ENCODE data around the gene GSG1L. TPM values are rescaled to one million over a fixed set of nuclear protein-coding genes. Genes with fewer than 3 reads are reported as not detected.

GSG1L gene
- total and polyA plus RNA-seq, 4 donors, result not detected

DNA sequence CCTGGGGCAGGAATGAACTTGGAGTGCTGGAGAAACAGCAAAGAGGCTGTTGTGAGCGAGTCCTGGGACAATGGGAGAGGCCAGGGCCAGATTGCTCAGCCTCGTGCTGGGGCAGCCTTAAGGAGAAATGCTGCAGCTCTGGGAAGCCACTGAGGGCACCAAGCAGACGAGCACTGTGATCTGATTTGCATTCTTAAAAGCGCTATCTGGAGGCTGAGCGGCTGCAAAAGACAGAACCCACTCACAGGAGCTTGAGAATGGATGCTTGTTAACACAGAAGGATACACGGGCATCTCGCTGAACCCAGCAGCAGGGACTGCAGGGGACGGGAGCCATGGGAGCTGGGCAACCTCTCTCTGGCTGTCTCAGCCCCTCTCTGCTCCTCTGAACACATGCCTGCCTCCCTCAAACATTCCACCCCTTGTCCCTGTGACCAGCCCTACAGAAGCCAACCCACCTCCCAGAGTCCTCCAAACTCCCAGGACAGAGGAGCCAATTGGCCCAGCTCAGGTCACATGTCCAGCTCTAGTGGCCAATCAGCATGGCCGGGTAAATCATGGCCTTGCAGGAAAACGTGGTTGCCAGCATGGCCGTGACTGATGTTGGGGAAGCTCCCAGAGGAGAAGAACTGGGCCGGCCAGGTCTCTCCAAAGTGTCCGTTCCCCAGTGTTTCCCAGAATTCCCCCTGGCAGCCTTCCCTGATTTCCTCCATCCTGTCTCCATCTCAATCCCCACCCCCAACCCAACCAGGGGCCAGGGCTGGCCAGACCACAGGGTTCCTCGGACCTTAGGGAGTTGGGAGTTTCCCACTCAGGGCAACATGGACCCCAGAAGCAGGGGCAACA is 60.3 kb downstream of the GSG1L start:
- no peak overlapping the region for H3K9ac ChIP-seq (ENCODE audit: low read depth in 1 of 2, low read length in 2 of 2)
- DNase-seq (ENCODE audit: low spot score), result no peak
- H3K27me3 ChIP-seq (ENCODE audit: control insufficient read depth in 4 of 4, insufficient read depth in 4 of 4, low read length in 3 of 4), result peaks cover 0 to 3% (median 0%) of the 10 kb centered on the region in 4 donors
- H3K9me3 ChIP-seq (ENCODE audit: control insufficient read depth in 4 of 4, low read length in 3 of 4), result no peaks in the 10 kb centered on the region
- no peak overlapping the region for H3K27ac ChIP-seq (ENCODE audit: low read depth in 1 of 2, low read length in 2 of 2)
- 69% methylated on average over 14 of the region's 14 CpGs for WGBS
- no peaks in the 10 kb centered on the region for H3K4me1 ChIP-seq (ENCODE audit: control insufficient read depth in 4 of 4, insufficient read depth in 4 of 4, low read length in 3 of 4)
- TF ChIP-seq SP1 (IDR thresholded peaks at IDR 0.05) (no peak), HNF4G (IDR thresholded peaks at IDR 0.05) (no peak), JUND (IDR thresholded peaks at IDR 0.05) (no peak), EGR1 (IDR thresholded peaks at IDR 0.05; ENCODE audit: low read depth in 2 of 2) (no peak), RXRA (IDR thresholded peaks at IDR 0.05) (no peak), YY1 (IDR thresholded peaks at IDR 0.05) (no peak), NR2F2 (IDR thresholded peaks at IDR 0.05) (no peak), RAD21 (IDR thresholded peaks at IDR 0.05) (no peak), GABPA (IDR thresholded peaks at IDR 0.05 in 1 of 2, conservative IDR thresholded peaks at IDR 0.05 in 1 of 2) (no peak)
- TF ChIP-seq, protein P1, sequence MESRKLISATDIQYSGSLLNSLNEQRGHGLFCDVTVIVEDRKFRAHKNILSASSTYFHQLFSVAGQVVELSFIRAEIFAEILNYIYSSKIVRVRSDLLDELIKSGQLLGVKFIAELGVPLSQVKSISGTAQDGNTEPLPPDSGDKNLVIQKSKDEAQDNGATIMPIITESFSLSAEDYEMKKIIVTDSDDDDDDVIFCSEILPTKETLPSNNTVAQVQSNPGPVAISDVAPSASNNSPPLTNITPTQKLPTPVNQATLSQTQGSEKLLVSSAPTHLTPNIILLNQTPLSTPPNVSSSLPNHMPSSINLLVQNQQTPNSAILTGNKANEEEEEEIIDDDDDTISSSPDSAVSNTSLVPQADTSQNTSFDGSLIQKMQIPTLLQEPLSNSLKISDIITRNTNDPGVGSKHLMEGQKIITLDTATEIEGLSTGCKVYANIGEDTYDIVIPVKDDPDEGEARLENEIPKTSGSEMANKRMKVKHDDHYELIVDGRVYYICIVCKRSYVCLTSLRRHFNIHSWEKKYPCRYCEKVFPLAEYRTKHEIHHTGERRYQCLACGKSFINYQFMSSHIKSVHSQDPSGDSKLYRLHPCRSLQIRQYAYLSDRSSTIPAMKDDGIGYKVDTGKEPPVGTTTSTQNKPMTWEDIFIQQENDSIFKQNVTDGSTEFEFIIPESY (IDR thresholded peaks at IDR 0.05), result no peak
- no peak overlapping the region for H3K4me3 ChIP-seq (ENCODE audit: low read depth in 1 of 3, low read length in 3 of 3)
- H3K36me3 ChIP-seq (ENCODE audit: control insufficient read depth in 4 of 4, insufficient read depth in 3 of 4, low read depth in 1 of 4, low read length in 3 of 4), result no peaks in the 10 kb centered on the region

DNA sequence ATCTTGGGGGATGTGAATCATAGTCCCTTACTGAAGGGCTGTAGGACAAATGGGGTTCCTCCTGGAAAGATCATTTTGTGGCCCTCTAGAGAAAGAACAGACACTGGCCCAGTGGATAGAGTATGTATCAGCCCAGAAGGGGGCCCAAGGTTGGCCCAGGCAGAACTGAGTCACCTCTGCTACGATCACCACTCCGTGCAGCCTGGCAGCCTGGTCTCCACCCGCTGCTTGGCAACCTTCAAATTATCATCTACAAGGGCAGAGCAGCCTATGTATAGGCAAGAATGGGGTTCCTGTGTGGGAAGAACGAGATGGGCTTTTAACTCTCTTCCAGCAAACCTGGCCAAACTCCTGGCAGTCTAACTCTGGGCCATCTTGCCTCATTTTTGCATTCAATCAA is 61.9 kb downstream of the GSG1L start:
- TF ChIP-seq HNF4A (conservative IDR thresholded peaks at IDR 0.05), result no peak
- TF ChIP-seq, protein P2, sequence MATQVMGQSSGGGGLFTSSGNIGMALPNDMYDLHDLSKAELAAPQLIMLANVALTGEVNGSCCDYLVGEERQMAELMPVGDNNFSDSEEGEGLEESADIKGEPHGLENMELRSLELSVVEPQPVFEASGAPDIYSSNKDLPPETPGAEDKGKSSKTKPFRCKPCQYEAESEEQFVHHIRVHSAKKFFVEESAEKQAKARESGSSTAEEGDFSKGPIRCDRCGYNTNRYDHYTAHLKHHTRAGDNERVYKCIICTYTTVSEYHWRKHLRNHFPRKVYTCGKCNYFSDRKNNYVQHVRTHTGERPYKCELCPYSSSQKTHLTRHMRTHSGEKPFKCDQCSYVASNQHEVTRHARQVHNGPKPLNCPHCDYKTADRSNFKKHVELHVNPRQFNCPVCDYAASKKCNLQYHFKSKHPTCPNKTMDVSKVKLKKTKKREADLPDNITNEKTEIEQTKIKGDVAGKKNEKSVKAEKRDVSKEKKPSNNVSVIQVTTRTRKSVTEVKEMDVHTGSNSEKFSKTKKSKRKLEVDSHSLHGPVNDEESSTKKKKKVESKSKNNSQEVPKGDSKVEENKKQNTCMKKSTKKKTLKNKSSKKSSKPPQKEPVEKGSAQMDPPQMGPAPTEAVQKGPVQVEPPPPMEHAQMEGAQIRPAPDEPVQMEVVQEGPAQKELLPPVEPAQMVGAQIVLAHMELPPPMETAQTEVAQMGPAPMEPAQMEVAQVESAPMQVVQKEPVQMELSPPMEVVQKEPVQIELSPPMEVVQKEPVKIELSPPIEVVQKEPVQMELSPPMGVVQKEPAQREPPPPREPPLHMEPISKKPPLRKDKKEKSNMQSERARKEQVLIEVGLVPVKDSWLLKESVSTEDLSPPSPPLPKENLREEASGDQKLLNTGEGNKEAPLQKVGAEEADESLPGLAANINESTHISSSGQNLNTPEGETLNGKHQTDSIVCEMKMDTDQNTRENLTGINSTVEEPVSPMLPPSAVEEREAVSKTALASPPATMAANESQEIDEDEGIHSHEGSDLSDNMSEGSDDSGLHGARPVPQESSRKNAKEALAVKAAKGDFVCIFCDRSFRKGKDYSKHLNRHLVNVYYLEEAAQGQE (IDR thresholded peaks at IDR 0.05), result no peak
- H3K36me3 ChIP-seq (ENCODE audit: control insufficient read depth in 4 of 4, insufficient read depth in 3 of 4, low read depth in 1 of 4, low read length in 3 of 4), result no peaks in the 10 kb centered on the region
- WGBS, result 86% methylated on average over 4 of the region's 4 CpGs

DNA sequence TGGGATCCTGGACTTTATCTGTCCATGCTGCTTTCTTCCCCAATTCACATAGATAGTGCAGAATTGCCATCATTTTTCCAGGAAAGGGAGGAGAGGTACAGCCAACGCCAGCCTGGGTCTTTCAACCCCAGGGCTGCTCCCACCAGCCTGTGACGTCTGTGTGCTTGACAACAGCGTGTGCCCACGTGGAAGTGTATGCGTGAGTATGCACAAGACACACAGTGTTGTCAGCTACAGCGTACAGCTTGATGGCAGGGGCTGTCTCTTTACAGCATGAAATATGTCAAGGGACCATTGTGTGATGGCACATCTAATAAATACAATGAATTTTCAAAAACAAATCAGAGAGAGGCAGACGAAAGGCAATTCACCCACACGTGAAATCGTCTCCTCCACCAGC is 62.3 kb downstream of the GSG1L start:
- TF ChIP-seq GABPA (IDR thresholded peaks at IDR 0.05 in 1 of 2, conservative IDR thresholded peaks at IDR 0.05 in 1 of 2) (no peak), JUND (IDR thresholded peaks at IDR 0.05) (no peak), SP1 (IDR thresholded peaks at IDR 0.05) (no peak)
- TF ChIP-seq, protein P3, sequence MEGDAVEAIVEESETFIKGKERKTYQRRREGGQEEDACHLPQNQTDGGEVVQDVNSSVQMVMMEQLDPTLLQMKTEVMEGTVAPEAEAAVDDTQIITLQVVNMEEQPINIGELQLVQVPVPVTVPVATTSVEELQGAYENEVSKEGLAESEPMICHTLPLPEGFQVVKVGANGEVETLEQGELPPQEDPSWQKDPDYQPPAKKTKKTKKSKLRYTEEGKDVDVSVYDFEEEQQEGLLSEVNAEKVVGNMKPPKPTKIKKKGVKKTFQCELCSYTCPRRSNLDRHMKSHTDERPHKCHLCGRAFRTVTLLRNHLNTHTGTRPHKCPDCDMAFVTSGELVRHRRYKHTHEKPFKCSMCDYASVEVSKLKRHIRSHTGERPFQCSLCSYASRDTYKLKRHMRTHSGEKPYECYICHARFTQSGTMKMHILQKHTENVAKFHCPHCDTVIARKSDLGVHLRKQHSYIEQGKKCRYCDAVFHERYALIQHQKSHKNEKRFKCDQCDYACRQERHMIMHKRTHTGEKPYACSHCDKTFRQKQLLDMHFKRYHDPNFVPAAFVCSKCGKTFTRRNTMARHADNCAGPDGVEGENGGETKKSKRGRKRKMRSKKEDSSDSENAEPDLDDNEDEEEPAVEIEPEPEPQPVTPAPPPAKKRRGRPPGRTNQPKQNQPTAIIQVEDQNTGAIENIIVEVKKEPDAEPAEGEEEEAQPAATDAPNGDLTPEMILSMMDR (IDR thresholded peaks at IDR 0.05; ENCODE audit: low read depth, low read length, missing input control), result no peak
- TF ChIP-seq, protein P2 (IDR thresholded peaks at IDR 0.05), result no peak
- 72% methylated on average over 9 of the region's 9 CpGs for WGBS
- Histone ChIP-seq H3K9me3 (ENCODE audit: control insufficient read depth in 4 of 4, low read length in 3 of 4) (no peaks in the 10 kb centered on the region), H3K4me1 (ENCODE audit: control insufficient read depth in 4 of 4, insufficient read depth in 4 of 4, low read length in 3 of 4) (no peaks in the 10 kb centered on the region), H3K27me3 (ENCODE audit: control insufficient read depth in 4 of 4, insufficient read depth in 4 of 4, low read length in 3 of 4) (peaks cover 0 to 3% (median 0%) of the 10 kb centered on the region in 4 donors), H3K27ac (ENCODE audit: low read depth in 1 of 2, low read length in 2 of 2) (no peak overlapping the region), H3K4me3 (ENCODE audit: low read depth in 1 of 3, low read length in 3 of 3) (no peak overlapping the region), H3K9ac (ENCODE audit: low read depth in 1 of 2, low read length in 2 of 2) (no peak overlapping the region), H3K36me3 (ENCODE audit: control insufficient read depth in 4 of 4, insufficient read depth in 3 of 4, low read depth in 1 of 4, low read length in 3 of 4) (no peaks in the 10 kb centered on the region)
- DNase-seq (ENCODE audit: low spot score), result no peak

More for the DNA sequence above, 61.9 kb downstream of the GSG1L start:
- H3K4me1 ChIP-seq (ENCODE audit: control insufficient read depth in 4 of 4, insufficient read depth in 4 of 4, low read length in 3 of 4), result no peaks in the 10 kb centered on the region
- no peaks in the 10 kb centered on the region for H3K9me3 ChIP-seq (ENCODE audit: control insufficient read depth in 4 of 4, low read length in 3 of 4)
- no peak overlapping the region for H3K9ac ChIP-seq (ENCODE audit: low read depth in 1 of 2, low read length in 2 of 2)
- no peak overlapping the region for H3K4me3 ChIP-seq (ENCODE audit: low read depth in 1 of 3, low read length in 3 of 3)
- H3K27ac ChIP-seq (ENCODE audit: low read depth in 1 of 2, low read length in 2 of 2), result no peak overlapping the region
- no peak for DNase-seq (ENCODE audit: low spot score)
- H3K27me3 ChIP-seq (ENCODE audit: control insufficient read depth in 4 of 4, insufficient read depth in 4 of 4, low read length in 3 of 4), result peaks cover 0 to 3% (median 0%) of the 10 kb centered on the region in 4 donors
